H1 (cell line): ENCODE data around the gene EXOSC6. TPM values are rescaled to one million over a fixed set of nuclear protein-coding genes. Genes with fewer than 3 reads are reported as not detected.

ENCODE experiments used
- EGR1 ChIP-seq: IDR thresholded peaks from 2 replicates; pipeline ENCODE4 v1.6.1; 2011; ENCODE audit warnings: low read depth, low read length, borderline replicate concordance
- KDM1A ChIP-seq: fragments of 200-600, 300-600 bp; sonication (generic); IDR thresholded peaks from 2 replicates; pipeline ENCODE4 v1.7.1; 2016; ENCODE audit warnings: mild to moderate bottlenecking, low read length, borderline replicate concordance
- SIRT6 ChIP-seq: IDR thresholded peaks from one replicate; pipeline ENCODE4 v1.7.1; 2012; ENCODE audit warnings: low read length, inconsistent platforms
- polyA plus RNA-seq, 7 experiments: library from polyadenylated mRNA; depleted of rRNA in 3 of 7; stranded (reverse) in 5 of 7; unstranded in 2 of 7; fragments of >200 nt in 5 of 7; fragments of 200-250 nt in 2 of 7; gene quantifications; 1 replicate in 5 of 7; 2 replicates in 1 of 7; 4 replicates in 1 of 7; pipeline versions ENCODE4 v1.2.1 to v1.2.3, GENCODE V29; 2011 to 2013; ENCODE audit warnings: missing spikeins in 2 of 7, mixed read lengths in 2 of 7
- total RNA-seq: library from RNA; stranded (reverse); fragmentation: NEBNext Ultra II Directional; extraction: Animal tissue kit (Norgen Biotek cat#: 25700); gene quantifications from 2 replicates; pipeline ENCODE4 v1.2.1, GENCODE V29; 2021

EXOSC6 gene
- total and polyA plus RNA-seq, 2 of the 8 experiments (the other 6 are each of a cell fraction or from before 2014, with no cell fraction given) = 9.7 to 22.5 TPM

DNA sequence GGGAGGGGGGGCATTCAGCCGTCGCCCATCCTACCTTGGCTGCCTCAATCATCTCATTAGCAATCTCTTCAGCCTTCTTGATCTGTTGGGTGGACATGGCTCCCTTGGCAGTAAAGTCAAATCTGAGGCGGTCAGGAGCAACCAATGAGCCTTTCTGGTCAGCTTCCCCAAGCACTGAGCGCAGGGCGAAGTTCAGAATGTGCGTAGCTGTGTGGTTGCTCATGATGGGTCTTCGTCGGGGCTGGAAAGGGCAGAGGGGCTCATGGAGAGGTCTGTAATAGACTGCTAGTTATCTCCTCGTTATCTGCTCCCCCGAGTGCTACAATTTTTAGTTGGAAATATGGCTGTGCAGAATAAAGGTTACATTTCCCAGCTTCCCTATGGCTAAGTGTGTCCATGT lies 7.2 kb upstream of the EXOSC6 start (continued):
- no peak for TF ChIP-seq KDM1A
- TF ChIP-seq SIRT6 = no peak
- no peak for TF ChIP-seq EGR1
